ENCODE data around the gene BRI3.

DNA sequence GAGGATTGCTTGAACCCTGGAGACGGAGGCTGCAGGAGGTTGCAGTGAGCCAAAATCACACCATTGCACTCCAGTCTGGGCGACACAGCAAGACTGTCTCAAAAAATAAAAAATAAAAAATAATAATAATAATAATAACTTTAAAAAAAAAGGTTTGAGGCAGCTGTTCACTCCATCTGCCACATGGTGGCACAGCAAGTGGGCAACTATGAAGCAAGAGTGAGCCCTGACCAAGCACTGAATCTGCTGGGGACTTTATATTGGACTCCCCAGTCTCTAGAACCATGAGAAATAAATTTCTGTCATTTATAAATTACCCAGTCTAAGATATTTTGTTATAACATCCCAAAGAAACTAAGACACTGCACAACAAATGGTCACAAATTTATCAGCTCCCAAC, 14.6 kb upstream of the BRI3 start:
- TF ChIP-seq CHD4 (IDR thresholded peaks at IDR 0.05; ENCODE audit: insufficient read depth, insufficient replicate concordance, low read depth, low read length, poor library complexity, severe bottlenecking) = no peak
- TF ChIP-seq CHD1 (IDR thresholded peaks at IDR 0.05; ENCODE audit: low read length) = no peak
- TF ChIP-seq BDP1 (IDR thresholded peaks at IDR 0.05; ENCODE audit: insufficient read depth, insufficient read length) = no peak
- no peak for TF ChIP-seq SMC3 (conservative IDR thresholded peaks at IDR 0.05; ENCODE audit: insufficient read depth, low read depth, low read length)
- TF ChIP-seq, protein P1, sequence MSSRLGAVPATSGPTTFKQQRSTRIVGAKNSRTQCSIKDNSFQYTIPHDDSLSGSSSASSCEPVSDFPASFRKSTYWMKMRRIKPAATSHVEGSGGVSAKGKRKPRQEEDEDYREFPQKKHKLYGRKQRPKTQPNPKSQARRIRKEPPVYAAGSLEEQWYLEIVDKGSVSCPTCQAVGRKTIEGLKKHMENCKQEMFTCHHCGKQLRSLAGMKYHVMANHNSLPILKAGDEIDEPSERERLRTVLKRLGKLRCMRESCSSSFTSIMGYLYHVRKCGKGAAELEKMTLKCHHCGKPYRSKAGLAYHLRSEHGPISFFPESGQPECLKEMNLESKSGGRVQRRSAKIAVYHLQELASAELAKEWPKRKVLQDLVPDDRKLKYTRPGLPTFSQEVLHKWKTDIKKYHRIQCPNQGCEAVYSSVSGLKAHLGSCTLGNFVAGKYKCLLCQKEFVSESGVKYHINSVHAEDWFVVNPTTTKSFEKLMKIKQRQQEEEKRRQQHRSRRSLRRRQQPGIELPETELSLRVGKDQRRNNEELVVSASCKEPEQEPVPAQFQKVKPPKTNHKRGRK (tag; IDR thresholded peaks at IDR 0.05) = no peak
- no peak for TF ChIP-seq ZNF146 (CRISPR knock-in tag; IDR thresholded peaks at IDR 0.05; ENCODE audit: unreplicated experiment)
- no peak for TF ChIP-seq DIDO1 (tag; IDR thresholded peaks at IDR 0.05; ENCODE audit: low read depth)
- no peak for TF ChIP-seq SIN3A (IDR thresholded peaks at IDR 0.05; ENCODE audit: borderline replicate concordance in 2 of 2, control insufficient read depth in 1 of 2, low read depth in 2 of 2, low read length in 2 of 2)
- no peak for TF ChIP-seq TARDBP (IDR thresholded peaks at IDR 0.05)
- TF ChIP-seq, protein P2, sequence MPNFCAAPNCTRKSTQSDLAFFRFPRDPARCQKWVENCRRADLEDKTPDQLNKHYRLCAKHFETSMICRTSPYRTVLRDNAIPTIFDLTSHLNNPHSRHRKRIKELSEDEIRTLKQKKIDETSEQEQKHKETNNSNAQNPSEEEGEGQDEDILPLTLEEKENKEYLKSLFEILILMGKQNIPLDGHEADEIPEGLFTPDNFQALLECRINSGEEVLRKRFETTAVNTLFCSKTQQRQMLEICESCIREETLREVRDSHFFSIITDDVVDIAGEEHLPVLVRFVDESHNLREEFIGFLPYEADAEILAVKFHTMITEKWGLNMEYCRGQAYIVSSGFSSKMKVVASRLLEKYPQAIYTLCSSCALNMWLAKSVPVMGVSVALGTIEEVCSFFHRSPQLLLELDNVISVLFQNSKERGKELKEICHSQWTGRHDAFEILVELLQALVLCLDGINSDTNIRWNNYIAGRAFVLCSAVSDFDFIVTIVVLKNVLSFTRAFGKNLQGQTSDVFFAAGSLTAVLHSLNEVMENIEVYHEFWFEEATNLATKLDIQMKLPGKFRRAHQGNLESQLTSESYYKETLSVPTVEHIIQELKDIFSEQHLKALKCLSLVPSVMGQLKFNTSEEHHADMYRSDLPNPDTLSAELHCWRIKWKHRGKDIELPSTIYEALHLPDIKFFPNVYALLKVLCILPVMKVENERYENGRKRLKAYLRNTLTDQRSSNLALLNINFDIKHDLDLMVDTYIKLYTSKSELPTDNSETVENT (CRISPR knock-in tag; IDR thresholded peaks at IDR 0.05) = no peak
